NCI-H2107 (cell line): ENCODE results near the gene FAM131C.
"Not testable (repeated sequence)": the region's sequence is repeated elsewhere in the genome, so short reads cannot be mapped to it uniquely, and the experiment has no call there.

ENCODE experiments used
- DNase-seq: peaks from one replicate; lab custom pipeline; 2025; lab: John Stamatoyannopoulos, UW

The FAM131C gene, protein sequence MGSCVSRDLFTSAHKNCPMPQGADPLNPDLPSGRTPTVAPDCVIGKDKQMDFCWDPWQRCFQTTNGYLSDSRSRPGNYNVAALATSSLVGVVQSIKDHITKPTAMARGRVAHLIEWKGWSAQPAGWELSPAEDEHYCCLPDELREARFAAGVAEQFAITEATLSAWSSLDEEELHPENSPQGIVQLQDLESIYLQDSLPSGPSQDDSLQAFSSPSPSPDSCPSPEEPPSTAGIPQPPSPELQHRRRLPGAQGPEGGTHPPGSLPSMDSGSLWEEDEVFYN

DNA sequence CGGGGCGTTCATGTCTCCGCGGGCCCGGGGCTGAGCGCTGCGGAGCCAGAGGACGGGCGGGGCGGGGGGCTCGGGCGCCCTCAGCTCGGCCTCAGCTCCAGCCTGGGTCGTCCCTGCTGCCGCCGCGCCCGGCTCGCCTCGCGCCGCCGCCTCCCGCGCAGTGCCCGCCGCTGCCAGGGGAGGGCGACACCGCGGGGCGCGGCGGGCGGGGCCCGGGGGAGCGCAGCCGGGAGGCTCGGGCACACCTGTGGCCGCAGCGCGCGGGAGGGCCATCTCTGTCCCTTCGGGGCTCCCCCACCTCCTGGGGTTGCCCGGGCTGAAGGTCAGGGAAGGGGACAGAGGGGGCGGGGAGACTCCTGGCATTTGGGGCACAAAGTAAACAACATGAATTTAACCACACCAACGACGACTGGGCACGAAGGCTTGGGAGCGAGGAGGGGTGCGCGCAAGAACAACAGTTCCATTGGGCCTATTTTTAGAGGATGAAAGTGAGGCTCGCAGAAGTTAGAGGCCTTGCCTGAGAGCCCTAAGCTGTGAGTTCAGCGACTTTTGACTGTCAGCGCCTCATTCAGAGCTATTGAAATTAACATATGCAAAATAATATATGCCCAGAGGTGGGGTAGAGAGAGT is at the start of gene FAM131C:
FAM131C (minus strand) TSS at position 162 of the 630 bp plus-strand sequence. CDS start 209 bp downstream, outside the sequence.
- DNase-seq, result no peak

DNA sequence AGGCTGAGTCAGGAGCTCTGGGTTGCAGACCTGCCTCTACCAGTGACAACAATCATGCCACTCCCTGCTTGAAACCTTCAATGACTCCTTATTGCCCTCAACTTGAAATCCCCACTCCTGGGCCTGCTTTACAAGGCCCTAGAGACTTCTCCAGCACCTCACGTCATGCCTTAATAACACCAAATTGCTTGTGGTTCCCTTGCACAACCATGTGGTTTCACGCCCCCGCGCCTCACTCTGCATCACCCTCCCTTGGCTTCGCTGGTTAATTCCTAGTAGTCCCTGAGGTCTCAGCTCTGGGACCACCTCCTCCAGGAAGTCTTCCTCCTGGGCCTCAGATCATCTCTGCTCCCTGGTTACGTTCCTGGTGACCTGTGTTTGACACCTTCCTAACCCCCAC is 49.5 kb upstream of the FAM131C start:
- DNase-seq, result peak; percentile 87

DNA sequence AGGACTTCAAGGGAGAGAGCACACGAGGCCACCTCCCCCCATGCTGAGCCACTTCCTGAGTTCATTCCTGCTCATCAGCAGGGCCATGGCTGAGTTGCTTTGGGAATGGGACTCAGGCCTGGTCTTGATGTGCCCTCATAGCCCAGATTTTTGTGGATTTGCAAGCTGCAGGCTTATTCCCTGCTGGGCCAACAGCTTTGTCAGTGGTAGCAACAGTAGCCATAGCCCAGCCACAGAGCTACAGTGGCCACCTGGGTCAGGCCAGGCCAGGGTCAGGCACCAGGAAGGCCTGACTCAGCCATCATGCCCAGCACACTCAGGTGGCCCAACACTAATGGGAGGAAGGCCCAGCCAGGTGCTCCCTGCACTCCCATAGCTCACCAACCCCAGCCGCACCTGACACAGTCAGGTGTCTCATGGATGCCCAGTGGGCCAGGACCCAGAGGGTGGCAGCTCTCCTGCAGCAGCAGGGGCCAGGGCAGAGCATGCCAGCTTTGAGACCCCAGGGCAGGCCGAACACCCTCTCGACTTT is 49.0 kb upstream of the FAM131C start:
- no peak for DNase-seq

DNA sequence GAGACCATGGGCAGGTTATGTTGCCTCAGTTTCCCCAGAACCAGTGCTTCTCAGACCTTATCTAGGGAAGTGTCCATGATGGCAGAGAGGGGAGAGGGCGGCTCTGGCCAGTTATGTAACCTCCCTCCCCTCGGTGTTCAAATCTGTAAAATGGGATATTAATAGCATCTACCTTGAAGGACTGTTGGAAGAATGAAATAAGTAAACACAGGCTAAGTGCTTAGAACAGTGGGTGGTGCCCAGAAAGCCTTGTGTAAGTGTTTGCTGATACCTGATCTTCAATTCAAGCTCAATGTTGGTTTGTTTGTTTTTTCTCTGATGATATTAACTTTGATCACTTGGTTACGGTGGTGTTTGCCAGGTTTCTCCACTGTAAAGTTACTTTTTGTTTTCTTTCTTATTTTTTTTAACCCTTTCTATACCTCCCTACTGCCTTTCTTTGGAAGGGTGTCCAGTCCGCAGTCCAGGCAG is 47.5 kb upstream of the FAM131C start:
- DNase-seq, result no peak

DNA sequence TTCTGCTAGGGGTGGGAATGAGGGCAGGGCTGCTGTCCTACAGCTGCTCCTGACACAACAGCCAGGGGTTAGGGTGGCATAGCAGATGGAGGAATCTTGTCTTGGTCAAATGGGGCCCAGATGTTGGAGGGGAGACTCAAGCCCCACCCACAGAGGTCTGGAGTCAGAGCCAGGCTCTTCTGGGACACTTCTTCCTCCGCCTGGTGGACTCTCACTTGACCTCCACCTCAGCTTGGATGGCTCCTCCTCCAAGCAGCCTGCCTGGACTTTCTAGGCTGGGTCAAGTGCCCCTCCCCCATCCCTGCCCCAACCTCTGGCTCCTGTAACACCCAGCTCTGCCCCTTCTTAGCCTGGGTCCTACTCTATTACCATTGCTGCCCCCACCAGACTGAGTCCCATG is 47.0 kb upstream of the FAM131C start:
- DNase-seq, result no peak

DNA sequence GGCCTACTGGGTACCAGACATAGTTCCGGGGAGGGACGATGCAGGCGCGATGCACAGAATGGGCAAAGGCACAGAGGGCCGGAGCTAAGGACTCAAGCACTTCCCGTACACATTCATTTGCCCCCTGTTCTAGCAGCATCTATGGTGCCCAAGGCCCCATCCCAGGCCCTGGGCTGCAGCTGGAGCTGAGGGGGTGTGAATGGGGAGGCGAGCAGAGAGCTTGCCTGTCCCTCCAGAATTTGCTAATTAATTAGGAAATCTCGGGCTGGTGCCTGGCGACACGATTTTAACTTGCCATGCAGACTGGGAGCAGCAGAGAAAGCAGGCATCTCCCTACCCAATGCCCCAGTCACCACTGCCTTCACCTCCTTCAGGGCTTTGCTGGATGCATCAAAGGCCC is 46.5 kb upstream of the FAM131C start:
- DNase-seq, result no peak

DNA sequence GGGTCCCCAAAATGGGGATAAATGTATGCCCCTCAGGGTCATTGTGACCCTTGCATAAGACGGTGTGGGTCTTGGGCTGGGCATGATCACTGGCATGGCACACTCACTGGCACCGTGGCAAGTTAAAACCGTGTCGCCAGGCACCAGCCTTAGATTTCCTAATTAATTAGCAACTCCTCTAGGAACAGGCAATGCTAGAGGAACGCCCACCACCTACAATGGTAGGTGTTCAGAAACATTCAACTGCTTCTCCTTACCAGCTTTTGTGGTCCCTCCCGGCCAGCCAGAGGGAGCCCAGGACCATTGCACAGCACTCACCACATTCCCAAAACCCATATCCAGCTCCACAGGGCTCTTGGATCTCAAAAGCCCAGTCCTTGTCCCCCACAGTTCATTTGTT is 46.1 kb upstream of the FAM131C start:
- DNase-seq, result no peak

DNA sequence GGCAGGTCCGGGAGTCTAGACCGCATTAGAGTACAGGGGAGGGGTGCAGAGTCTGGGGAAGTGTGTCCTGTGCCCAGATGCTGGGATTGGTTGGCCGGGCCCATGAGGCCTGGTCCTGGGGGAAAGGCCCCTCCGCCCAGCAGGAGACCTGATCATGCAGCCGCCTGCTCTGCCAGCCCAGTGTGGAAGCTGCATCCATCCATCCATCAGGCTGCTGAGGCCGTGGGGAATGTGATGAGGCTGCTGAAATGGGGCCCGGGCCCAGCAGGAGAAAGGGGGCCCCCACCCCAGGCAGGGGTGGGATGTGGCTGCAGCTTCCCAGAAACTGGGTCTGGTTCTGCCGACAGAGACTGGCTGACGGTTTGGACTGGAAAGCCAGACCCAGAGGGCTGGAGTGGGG is 45.3 kb upstream of the FAM131C start:
- DNase-seq, result no peak

DNA sequence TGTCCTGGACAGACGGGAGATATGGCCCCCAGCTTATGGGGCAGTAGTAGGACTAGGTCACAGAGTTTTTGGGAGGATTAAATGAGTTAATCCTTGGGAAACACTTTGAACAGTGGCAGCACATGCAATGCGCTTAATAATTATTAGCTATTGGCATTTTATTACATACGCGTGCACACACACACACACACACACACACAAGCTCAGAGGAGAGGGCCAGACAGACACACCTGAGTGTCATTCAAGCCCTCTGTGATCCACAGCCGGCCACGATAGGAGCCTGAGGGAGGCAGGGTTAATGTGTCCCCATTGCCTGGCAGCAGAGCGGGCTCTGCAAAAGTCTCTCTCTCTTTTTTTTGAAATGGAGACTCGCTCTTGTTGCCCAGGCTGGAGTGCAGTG is 44.5 kb upstream of the FAM131C start:
- no peak for DNase-seq

DNA sequence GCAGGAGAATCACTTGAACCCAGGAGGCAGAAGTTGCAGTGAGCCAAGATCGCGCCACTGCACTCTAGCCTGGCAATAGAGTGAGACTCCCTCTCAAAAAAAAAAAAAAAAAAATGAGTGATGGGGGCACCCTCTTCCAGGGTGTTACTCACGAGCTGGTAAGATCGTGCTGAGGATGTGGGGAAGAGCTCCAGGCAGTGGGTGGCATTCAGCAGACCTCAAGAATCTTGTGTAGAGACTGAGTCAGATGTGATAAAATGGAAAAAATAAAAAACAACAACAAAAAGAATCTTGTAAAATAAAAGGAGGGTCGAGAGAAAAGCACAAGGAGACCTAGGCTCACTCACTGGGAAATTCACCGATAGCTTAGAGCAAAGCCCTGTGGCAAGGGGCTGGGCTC is 43.9 kb upstream of the FAM131C start:
- no peak for DNase-seq

DNA sequence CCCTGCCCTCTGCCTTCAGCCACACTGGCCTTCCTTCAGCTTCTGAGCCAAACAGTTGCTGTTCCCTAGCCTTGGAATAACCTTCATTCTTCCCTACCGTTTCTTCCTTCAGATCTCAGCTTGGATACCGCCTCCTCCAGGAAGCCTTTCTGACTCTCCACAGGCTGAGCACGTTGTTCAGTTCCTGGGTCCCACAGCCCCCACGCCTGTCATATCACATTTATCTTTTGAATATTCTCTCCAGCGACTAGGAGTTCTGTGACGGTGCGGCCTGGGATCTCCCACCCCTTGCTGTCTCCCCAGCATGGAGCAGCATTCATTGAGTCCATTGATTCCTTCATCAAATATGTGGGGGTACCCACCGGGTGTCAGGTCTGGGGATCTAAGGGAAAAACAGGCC is 43.2 kb upstream of the FAM131C start:
- no peak for DNase-seq

DNA sequence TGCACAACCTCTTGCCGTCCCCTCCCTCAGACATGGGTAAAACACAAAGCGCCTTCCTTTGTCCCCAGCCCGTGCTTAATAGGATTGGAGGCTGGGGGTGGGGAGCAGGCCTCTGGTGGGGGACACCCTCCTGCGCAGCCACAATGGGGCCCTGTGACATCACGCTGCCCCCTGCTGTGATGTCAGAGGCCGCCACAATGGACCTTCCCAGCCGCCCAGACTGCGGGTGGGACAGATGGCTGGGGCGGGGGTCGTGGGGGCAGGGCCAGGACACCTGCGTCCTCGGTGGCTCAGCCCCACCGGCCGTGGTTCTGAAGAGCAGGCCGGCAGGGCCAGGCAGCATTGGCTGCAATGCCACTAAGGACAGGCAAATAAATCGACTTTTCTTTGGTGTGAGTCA is 42.6 kb upstream of the FAM131C start:
- no peak for DNase-seq

DNA sequence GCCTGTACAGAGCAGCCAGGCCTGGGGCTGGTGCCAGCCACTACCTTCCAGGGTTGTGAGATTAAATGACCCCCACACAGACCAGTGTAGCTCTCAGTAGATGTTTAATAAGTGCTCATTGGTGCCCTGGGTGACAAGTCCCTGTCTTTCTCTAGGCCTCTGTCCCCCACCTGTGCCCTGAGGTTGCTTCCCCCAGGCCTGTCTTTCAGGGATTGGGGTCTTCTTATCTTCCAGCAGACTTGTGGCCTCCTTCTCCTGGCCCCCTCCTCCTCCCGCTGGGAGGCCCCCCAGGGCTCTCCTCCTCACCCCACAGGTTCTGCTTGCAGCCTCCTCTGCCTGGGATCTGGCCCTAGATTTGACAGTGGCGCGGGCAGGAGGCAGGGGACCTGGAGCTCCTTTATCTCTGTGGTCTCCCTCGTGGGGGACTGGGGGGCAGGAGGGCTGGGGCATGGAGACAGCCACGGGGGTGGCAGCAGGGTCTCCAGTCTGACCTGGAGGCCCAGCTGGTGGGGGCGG is 42.1 kb upstream of the FAM131C start:
- no peak for DNase-seq

DNA sequence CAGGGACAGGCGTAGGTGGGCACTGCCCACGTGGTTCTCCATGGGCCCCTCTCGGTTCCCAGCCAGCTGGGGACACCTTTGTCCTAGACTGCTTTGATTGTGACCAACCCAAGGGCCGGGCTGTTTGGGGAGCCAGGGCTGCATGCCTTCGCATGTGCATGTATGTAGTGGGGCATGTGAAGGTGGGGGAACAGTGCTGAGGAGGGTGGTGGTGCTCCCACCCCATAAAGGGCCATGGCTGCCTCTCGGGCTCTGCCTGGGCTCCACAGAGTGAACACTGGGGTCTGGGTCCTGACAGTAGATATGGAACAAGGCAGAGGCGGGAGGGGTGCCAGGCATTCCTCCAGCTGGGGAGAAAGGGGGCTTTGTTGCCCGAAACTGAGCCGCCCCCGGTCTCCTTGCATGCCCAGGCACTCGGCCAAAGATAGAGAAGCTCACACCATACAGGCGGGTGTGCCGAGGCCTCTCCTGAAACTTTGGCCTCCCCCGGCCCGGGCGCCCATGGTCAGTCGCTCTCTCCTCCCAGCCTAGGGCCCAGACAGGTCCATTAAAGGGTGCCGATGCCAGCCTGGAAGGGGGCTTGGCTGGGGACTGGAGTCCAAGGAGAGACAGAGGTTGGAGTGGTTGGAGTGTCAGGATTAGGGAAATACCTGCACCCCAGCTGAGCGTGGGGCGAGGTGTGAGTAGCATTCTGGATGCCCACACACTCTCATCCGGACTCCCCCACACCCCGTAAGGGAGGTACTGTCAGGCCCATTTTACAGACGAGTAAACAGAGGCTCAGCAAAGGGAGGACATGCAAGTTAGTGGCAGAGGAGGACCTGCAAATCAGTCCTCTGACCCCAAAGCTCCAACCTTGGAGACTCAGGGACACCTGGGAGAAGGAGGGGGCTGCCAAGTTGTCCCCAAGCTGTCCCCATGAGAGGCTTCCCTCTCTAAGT is 41.3 kb upstream of the FAM131C start:
- DNase-seq, result no peak

DNA sequence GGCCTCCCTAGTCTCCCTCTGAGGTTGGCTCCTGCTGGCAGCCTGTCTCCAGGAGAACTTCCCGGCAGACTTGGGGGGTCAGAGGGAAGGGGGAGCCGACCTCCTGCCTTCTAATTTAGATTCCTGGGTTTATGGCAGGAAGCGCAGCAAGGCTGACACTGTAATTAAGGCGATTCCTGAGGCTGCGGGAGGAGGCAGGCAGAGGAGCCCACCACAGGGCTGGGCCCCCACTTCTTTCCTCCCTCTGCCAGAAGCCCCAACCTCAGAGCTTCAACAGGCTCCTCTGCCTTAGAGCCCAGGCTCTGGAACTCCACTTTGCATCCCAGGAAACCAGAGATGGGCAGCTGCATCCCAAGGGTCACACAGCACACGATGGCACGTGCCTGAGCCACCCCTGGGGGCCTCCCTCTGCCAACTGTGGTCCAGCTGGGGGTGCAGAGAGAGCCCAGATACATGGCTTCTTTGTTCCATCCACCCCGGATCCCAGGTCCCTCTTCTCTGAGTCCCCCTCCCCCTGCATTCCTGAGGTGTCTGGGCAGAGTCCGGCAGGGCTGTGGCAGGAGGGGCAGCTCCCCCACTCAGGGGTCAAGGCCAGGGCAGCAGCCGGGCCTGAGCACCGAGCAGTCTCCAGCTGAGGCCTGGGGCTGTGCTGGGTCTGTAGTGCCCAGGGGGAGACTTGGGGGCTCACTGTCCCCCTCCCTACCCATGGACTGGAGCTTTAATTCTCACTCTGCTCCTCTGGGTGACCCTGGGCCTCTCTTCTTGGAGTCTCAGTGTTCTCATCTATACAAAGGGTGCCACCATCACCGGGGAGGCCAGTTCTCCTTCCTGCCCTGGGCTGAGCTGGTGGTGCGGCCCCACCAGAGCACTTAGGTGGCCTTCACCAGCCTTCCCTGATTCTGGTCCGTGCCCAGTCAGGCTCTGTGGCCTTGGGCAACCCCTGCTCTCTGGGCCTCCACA is 39.4 kb upstream of the FAM131C start:
- DNase-seq, result no peak

DNA sequence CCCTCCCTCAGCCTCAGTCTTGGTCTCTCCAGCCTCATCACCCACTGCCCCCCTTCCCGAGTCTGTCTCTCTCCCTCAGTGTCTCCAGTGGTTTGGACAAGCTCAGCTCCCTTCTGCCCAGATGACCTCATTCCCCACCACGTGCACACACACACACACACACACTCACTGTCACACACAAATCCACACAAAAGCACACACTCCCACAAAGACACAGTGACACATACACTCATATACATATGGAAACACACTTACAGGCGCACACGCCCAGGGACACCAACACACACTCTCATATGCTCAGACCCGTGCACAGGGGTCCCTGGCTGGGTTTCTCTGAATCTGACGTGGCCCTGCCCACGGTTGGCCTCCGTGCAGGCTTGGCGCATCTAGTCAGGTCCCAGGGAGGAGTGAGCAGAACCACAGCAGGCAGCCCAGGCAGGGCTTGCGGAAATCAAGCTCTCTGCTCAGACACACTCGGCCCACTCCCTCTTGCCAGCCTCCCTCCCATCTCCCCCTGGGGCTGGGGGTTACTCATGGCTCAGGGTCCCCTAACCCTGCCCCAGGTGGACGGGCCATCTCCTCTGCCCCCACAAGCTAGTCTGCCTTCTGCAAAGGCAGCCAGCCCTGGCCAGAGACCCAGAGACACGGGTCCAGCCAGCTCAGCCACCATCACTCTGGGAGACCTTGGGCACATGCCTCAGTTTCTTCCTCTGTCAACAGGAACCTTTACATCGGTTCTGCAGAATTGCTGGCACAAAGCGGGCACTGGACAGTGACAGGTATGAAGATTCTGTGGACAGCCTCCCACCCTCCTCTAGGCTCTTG is 38.5 kb upstream of the FAM131C start:
- DNase-seq, result no peak

DNA sequence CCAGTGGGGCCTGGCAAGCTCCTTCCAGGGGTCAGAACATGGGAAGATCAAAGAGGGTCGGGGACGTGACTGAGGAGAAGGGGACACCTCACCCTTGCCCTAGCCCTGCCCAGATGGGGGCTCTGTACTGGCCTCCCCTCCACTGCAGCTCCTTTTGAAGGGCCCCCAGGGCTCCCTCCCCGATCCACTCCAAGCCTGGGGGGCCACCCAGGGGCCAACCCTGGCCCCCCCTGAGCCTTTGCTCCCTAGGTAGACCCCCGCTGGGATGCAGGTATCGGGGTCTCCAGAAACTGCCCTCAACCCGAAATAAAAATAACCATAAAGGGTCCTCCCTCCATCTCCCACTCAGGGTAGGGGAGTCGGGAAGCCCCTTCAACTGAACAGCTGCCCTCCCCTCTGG is 37.4 kb upstream of the FAM131C start:
- DNase-seq, result no peak

DNA sequence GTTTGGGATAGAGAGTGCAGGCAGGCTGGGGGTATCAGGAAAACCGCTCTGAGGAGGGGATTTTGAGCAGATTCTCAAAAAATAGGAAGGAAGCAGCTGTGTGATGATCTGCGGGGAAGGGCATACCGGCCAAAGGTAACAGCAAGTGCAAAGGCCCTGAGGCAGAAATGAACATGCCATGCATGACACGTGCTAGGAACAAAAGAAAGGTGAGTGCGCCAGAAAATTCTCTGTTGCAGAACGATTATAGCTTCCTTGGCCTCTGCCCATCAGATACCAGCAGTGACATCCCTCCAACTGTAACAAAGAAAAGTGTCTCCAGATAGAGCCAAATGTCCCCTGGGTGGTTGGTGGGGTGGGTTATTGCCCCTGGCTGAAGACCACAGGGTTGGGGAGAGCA is 37.0 kb upstream of the FAM131C start:
- no peak for DNase-seq

DNA sequence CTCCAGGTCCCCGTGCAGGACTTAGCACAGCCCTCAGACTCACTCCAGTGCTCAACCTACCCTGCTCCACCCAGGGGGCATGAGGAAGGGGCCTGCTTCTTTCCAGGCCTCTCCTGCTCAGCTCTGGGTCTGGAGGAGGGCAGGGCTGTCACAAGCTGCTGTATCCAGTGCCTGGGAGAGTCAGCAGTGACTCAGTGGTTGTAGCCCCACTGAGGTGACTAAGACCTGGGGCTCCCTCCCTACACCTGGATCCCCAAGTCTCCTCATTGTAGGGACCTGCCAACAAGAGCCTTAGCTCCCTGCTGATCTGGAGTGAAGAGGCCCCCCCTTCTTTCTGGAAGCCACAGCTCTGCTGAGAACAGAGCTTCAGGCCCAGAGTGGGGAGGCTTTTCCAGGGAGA is 36.1 kb upstream of the FAM131C start:
- no peak for DNase-seq

DNA sequence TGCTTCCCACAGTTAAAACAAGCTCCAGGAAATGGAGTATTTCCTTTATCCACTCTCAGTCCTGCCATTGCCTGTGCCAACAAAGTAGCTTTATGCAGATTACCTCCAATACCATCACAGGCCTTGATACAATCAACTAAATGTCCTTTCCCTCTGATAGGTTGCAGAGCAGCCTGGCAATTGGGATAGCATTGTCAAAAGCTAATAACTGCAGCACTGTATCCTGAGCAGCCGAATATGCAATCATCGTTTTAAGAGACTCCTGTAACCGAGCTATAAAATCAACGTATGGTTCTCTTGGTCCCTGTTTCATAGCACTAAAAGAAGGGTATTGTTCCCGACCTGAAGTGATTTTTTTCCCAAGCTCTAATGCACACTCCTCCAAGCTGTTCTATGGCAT is 33.6 kb upstream of the FAM131C start:
- DNase-seq, result not testable (repeated sequence)
